Lower leg skin (tissue), 3 donors: ENCODE results near the gene PTPRU.

Experiments
- CTCF ChIP-seq, 3 donors: fragments of 450-650 bp; IDR thresholded peaks; one replicate each; pipeline ENCODE4 v1.5.1; 2016; ENCODE audit warnings: antibody characterized with exemption in 3 of 3, mild to moderate bottlenecking in 3 of 3, moderate library complexity in 2 of 3
- POLR2A ChIP-seq, 2 donors: fragments of 450-650 bp; IDR thresholded peaks; one replicate each; pipeline ENCODE4 v1.6.1; 2016 to 2017; ENCODE audit warnings: antibody characterized with exemption in 2 of 2, mild to moderate bottlenecking in 1 of 2, moderate library complexity in 1 of 2

DNA sequence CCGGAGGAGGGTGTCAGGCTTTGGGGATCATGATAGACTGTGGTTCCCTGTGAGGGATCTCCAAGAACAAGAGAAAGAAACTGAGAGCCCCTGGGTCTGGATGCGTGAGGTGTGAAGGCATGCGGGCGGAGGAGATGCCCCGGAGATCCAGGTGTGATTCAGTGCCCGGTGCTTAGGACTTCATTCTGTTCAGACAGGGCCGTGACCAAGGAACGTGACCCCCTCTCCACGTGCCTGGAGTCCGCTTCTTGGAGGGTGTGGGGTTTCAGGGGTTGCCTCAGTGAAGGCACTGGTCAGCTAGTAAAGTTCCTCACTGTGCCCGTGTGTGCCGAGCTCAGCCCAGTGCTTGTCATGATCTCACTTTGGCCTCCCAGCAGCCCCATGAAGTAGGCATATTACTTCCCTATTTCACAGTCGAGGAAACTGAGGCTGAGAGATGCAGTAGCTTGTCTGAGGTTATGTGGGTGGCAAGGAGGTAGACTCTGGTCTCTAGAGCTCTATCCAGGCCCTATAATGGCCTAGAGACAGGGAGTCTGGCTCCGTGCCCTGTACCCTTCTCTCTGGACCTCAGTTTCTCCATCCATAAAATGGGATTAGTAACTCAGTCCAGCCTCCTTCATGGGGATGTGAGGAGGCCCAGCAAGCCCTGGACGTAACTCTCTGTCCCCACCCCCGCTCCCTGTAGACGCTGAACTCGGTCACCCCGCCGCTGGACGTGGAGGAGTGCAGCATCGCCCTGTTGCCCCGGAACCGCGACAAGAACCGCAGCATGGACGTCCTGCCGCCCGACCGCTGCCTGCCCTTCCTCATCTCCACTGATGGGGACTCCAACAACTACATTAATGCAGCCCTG is 81.0 kb downstream of the PTPRU start:
- TF ChIP-seq CTCF (IDR thresholded peaks at IDR 0.05) (no peak), POLR2A (IDR thresholded peaks at IDR 0.05) (no peak)
